ENCODE data around the gene WDR90. TPM values are rescaled to one million over a fixed set of nuclear protein-coding genes. Genes with fewer than 3 reads are reported as not detected.

The WDR90 gene
- total RNA-seq, 1 donor from 2014 or later: 25.2 TPM

DNA sequence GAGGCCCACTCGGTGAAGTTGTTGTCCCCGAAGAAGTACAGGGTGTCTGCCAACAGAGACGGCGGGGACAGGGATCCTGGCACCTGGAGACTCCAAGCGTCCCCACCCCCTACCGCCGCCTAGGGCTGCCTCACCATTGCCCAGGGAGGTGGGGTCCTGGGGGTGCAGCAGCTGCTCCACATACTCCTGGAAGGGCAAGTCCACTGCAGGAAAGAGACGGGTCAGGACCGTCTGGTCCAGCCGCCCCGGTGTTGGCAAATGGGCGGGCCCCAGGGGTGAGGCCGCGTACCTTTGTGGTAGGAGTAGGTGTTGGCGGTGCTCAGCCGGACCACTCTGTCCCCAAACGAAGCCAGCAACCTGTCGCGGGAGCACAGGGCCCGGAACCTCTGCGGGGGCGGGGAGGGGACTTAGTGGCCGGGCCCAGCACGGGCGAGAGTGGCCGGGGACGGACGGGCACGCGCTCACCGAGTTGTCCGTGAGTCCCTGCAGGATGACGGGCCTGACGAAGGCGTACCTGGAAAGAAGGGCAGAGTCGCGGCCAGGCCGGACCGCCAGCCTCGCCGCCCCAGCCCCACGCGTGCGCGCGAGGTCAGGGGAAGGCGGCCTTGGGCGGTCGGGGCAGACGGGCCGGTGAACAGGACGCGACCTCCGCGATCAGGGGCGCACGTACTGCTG lies 34.4 kb downstream of the WDR90 start:
- H3K27ac Mint-ChIP-seq (ENCODE audit: unreplicated experiment): no peak overlapping the region

DNA sequence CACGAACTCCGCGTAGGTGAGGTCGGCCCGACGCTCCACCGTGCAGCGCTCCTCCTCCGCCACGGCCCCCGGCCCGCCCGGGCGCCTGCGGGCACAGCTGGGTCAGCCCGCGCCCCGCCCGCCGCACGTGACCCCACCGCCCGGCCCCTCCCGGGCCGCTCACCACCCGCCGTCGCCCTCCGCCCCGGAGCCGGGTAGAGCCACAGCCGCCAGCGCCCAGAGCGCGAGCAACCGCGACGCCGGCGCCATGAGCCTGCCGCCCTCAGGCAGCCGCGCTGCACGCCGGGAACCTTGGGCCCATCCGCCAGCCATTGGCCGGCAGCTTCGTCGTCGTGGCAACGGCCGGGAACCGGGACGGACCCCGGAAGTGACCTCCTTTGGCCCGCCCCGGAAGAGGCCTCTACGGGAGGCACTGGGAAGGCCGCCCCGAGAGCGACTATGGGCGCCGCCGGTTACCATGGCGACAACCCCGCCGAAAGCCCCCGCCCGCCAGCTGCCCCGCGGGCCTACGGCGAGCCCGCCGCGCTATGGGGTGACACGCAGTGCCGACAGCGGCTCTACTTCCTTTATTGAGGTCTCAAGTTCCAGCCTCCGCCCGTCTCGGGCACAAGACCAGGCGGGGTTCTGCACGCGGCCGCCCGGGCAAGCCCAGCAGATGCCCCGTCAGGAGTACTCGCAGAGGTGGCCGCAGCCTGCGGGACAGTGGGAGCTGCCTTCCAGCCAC lies 35.1 kb downstream of the WDR90 start, which contains the start of gene JMJD8:
Gene JMJD8 (minus strand): TSS at position 264 of the 724 bp plus-strand sequence. CDS start 15 bp downstream, at position 249.
- H3K4me3 Mint-ChIP-seq (ENCODE audit: unreplicated experiment): peak within 1 kb of the TSS; percentile 47
- TF ChIP-seq, protein P1, sequence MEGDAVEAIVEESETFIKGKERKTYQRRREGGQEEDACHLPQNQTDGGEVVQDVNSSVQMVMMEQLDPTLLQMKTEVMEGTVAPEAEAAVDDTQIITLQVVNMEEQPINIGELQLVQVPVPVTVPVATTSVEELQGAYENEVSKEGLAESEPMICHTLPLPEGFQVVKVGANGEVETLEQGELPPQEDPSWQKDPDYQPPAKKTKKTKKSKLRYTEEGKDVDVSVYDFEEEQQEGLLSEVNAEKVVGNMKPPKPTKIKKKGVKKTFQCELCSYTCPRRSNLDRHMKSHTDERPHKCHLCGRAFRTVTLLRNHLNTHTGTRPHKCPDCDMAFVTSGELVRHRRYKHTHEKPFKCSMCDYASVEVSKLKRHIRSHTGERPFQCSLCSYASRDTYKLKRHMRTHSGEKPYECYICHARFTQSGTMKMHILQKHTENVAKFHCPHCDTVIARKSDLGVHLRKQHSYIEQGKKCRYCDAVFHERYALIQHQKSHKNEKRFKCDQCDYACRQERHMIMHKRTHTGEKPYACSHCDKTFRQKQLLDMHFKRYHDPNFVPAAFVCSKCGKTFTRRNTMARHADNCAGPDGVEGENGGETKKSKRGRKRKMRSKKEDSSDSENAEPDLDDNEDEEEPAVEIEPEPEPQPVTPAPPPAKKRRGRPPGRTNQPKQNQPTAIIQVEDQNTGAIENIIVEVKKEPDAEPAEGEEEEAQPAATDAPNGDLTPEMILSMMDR (IDR thresholded peaks at IDR 0.05; ENCODE audit: unreplicated experiment): no peak
- H3K27ac Mint-ChIP-seq (ENCODE audit: unreplicated experiment): no peak within 1 kb of the TSS
- peaks cover 15% of the 10 kb centered on the region for H3K27me3 Mint-ChIP-seq (ENCODE audit: unreplicated experiment)
- peaks cover 5% of the 10 kb centered on the region for H3K36me3 Mint-ChIP-seq (ENCODE audit: low read depth, unreplicated experiment)
- peaks cover 6% of the 10 kb centered on the region for H3K4me1 Mint-ChIP-seq (ENCODE audit: unreplicated experiment)
- H3K9me3 Mint-ChIP-seq (ENCODE audit: unreplicated experiment): no peaks in the 10 kb centered on the region
- peak; percentile 82 for DNase-seq (ENCODE audit: low spot score)

More for the DNA sequence above, 34.4 kb downstream of the WDR90 start:
- Mint-ChIP-seq H3K27me3 (ENCODE audit: unreplicated experiment) (peaks cover 14% of the 10 kb centered on the region), H3K4me1 (ENCODE audit: unreplicated experiment) (peaks cover 6% of the 10 kb centered on the region), H3K36me3 (ENCODE audit: low read depth, unreplicated experiment) (peaks cover 5% of the 10 kb centered on the region), H3K4me3 (ENCODE audit: unreplicated experiment) (peak overlapping the region; percentile 47), H3K9me3 (ENCODE audit: unreplicated experiment) (no peaks in the 10 kb centered on the region)
- DNase-seq (ENCODE audit: low spot score): no peak
- TF ChIP-seq, protein P1 (IDR thresholded peaks at IDR 0.05; ENCODE audit: unreplicated experiment): no peak

DNA sequence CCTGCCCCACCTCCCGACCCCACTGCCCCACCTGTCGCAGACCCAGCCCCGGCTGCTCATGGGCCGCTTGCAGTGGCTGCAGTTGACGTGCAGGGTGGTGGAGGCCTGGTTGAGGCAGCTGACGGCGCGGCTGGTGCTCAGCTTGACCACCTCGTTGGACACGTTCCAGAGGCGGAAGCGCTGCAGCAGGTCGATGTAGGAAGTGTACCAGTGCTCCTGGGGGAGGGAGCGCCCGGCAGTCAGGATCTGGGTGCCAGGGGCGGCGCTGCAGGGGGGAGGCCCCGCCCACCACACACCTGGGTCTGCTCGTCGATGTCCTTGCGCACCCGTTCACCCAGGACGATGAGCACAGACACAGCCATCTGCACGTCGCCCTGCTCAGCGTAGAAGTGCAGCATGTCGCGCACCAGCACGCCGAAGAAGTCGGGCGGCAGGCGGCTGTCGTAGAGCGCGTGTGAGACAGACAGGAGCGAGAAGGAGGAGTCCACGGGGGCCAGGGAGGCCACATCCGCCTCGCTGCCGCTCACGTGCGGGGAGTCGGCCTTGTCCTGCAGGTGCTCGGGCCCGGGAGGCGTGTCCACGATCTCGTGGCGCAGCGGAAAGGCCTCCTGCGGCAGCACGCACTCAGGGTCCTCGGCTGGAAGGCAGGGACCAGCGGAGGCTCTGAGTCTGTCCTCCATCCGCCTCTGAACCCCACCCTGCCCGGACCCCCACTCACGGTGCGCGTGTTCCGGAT lies 36.0 kb downstream of the WDR90 start:
- TF ChIP-seq, protein P1 (IDR thresholded peaks at IDR 0.05; ENCODE audit: unreplicated experiment): no peak
- Mint-ChIP-seq H3K36me3 (ENCODE audit: low read depth, unreplicated experiment) (peaks cover 5% of the 10 kb centered on the region), H3K9me3 (ENCODE audit: unreplicated experiment) (no peaks in the 10 kb centered on the region)

DNA sequence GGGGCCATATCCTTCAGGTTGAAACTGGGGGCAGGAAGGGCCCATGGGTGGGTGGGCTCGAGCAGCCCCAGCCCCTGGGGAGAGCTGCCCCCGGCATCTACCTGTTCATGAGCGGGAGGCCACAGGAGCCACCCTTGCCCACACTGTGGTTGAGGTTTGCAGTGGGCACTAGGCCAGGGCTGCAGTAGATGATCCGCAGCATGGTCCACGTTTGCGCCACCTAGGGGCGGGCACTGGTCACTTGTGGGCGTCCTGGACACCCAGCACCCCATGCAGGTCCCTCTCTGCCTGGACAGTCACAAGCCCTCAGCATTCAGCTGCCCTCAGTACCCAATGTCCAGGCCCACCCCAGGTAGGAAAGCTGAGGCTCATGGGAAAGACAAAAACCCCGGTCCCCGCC lies 36.8 kb downstream of the WDR90 start:
- no peak overlapping the region for H3K27ac Mint-ChIP-seq (ENCODE audit: unreplicated experiment)
- peaks cover 5% of the 10 kb centered on the region for H3K36me3 Mint-ChIP-seq (ENCODE audit: low read depth, unreplicated experiment)
- H3K27me3 Mint-ChIP-seq (ENCODE audit: unreplicated experiment): peaks cover 14% of the 10 kb centered on the region
- H3K4me1 Mint-ChIP-seq (ENCODE audit: unreplicated experiment): peaks cover 9% of the 10 kb centered on the region
- H3K4me3 Mint-ChIP-seq (ENCODE audit: unreplicated experiment): no peak overlapping the region
- H3K9me3 Mint-ChIP-seq (ENCODE audit: unreplicated experiment): no peaks in the 10 kb centered on the region
- peak; percentile 62 for DNase-seq (ENCODE audit: low spot score)
- TF ChIP-seq, protein P1 (IDR thresholded peaks at IDR 0.05; ENCODE audit: unreplicated experiment): peak; percentile 45

More for the DNA sequence above, 36.0 kb downstream of the WDR90 start:
- H3K4me1 Mint-ChIP-seq (ENCODE audit: unreplicated experiment): peaks cover 9% of the 10 kb centered on the region
- no peak overlapping the region for H3K4me3 Mint-ChIP-seq (ENCODE audit: unreplicated experiment)
- no peak for DNase-seq (ENCODE audit: low spot score)
- no peak overlapping the region for H3K27ac Mint-ChIP-seq (ENCODE audit: unreplicated experiment)
- H3K27me3 Mint-ChIP-seq (ENCODE audit: unreplicated experiment): peaks cover 14% of the 10 kb centered on the region
